Eye (tissue), 1 donor: Measurements from ENCODE around the gene SHISA7.
"Not testable (repeated sequence)": the region's sequence is repeated elsewhere in the genome, so short reads cannot be mapped to it uniquely, and the experiment has no call there.

Experiments used
- DNase-seq: peaks from one replicate; pipeline ENCODE4 v3.0.0-alpha.2; 2015

SHISA7 gene

DNA sequence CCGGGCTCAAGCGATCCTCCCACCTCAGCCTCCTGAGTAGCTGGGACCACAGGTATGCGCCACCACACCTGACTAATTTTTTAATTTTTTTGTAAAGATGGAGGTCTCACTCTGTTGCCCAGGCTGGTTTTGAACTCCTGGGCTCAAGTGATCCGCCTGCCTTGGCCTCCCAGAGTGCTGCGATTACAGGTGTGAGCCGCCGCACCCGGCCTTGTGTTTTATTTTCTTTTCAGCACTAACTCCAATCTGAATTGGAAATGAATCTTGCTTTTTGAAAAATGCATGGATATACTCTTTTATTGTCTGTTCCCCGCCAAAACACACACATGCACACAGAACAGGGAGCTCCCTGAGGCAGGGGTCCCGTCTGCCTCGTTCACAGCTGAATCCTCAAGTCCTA, 19.6 kb upstream of the SHISA7 start:
- DNase-seq: no peak

DNA sequence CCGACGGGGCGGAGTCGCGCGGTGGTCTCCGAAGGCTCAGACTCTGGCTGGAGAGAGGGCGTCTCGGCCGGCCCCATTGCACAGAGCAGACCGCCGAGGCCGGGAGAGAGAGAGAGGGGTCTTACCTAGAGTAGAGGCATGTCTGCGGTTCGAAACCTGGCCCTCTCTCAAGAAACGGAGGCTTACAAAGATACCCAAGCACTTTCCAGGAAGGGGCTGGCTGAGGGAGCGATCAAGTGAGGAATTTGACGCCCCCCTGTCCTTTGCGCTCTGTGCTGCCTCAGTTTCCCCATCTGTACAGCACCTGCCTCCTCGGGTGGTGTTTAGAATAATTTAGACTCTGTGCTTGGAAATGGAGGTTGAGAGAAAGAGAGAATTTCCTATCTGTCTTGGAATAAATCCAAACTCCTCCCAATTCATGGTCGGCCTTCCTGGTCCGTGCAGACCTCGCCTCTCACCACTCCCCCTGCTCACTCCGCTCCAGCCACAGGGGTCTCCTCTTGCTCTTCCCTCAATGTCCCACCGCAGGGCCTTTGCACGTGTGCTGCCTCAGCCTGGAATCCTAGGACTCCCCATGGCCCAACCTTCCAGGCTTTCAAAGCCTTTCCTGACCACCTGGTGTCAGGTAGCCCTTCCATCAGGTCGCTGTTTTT, 19.0 kb upstream of the SHISA7 start:
- DNase-seq: no peak

- peak; percentile 100 for DNase-seq
Observed at GRCh38 chr19:55461259-55461973, 18.3 kb upstream of the SHISA7 start, which contains the start of gene ISOC2. Gene ISOC2, minus strand, starts transcription at chr19:55461642. Its CDS starts 5,156 bp downstream, at chr19:55456486.

DNA sequence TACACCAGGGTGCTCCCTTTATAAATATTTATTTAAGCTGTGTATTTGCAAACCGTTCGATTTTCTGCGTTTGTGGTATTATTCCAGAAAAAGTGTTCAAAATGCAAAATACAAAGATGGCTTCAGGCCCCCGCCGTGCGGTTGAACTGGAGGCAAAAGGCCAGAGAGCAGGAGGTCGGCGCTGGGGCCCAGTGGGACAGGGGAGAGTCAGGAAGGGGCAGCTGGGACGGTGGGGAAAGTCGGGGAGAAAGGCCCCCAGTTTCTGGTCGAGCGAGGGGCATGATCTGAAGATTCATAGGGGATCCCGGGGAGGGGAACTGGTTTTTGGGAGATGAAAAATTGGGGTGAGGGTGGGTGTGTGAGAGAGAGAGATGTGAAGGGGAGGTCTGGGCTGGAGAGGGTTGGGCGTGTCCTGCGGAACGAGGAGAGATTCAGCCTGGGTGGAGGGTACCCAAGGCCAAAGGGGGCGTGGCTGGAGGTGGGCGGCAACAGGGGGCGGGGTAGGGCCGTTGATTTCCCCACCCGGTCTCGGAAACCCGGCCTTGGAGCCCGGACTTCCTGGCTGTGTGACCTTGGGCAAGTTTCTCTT, 17.7 kb upstream of the SHISA7 start:
- peak; percentile 74 for DNase-seq

DNA sequence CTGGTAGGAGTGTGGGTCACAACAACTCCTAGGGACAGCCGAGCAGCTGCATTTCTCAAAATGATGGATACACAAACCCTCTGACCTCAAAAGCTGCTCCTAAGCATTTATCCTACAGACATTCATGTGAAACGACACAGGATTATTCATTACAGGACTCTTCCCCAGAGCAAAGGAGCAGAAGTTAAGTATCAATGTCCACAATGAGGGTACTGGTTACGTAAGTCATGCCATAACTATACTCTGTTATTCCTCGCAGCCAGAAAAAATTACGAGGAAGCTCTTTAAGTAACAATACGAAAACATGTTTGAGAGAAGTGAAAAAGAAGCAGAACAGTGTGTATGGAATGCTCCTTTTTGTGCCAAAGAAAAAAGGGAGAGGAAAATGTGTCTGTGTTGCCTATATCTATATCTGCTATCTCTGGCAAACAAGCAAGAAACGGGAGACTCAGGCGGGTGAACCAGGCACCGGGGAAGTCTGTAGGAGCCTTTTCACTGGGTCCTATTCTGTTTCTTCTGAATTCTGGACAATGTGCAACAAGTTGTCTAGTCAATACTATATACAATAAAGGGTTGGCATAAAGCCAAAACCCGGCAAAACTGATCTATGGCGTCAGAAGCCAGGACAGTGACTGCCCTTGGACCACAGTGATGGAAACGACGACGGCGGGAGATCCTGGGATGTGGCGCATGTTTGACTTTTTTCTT, 17.0 kb upstream of the SHISA7 start:
- no peak for DNase-seq

GRCh38 chr19:55459551-55459949, 16.4 kb upstream of the SHISA7 start:
- DNase-seq: no peak

DNA sequence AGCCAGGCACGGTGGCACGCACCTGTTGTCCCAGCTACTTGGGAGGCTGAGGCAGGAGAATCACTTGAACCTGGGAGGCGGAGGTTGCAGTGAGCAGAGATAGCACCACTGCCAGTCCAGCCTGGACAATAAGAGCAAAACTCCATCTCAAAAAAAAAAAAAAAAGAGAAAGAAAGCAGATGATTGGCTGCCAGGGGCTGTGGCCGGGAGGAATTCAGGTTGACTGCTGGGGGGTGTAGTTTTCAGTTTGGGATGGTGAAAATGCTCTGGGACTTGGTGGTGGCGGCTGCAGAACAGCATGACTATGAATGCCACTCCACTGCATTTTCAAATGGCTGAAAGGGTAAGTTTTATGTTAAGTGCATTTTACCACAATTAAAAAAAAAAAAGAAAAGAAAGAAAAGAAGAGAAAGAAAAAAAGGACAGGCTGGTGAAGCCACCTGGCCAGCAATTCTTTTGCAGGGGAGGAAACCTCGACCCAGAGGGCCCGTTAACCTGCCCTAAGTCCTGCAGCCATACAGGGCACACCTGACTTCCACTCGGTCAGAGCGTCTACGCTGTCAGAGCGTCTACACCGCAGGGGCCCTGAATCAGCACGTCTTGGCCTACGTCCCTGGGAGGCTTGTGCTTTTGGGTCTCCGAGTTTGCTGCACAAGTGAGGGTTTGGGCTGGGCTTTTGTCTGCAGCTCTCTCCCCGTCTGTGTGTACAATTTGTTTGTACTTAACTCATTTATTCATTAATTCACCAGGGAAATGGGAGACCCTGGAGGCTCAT, 14.8 kb upstream of the SHISA7 start:
- no peak for DNase-seq

- no peak for DNase-seq
Observed at GRCh38 chr19:55456347-55456746, 13.2 kb upstream of the SHISA7 start.

GRCh38 chr19:55455576-55456235, 12.6 kb upstream of the SHISA7 start:
- DNase-seq: no peak

GRCh38 chr19:55454787-55455243, 11.7 kb upstream of the SHISA7 start:
- DNase-seq: no peak

- DNase-seq: no peak
Observed at GRCh38 chr19:55453511-55454260, 10.6 kb upstream of the SHISA7 start.

DNA sequence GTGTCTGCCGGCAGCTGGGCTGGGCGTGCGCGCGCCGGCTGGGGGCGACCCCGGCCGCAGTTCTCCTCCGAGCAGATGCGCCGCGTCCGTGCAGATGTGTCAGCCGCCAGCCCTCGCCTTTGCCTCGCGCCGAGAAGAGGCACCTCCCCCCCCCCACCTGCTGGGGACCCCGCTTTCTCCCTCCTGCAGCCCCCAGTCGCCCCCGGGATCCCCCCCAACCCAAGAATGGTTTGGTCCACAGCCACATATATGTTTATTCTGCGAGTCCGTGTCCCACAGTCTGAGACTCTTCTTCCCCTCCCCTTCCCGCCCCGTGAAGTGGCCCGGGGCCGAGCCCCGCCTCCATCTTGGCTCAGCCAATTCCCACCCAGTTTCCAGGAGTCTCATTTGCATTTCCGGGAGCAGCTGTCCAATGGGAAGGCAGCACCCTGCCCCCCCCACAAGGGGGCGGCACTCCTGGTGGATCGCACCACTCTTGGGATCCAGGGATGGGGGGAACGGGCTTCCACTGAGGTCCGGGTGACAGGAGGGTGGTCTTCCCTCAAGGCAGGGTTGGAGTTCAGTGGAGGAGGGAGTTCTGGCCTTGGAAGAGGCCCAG, 9.7 kb upstream of the SHISA7 start:
- peak; percentile 97 for DNase-seq

DNA sequence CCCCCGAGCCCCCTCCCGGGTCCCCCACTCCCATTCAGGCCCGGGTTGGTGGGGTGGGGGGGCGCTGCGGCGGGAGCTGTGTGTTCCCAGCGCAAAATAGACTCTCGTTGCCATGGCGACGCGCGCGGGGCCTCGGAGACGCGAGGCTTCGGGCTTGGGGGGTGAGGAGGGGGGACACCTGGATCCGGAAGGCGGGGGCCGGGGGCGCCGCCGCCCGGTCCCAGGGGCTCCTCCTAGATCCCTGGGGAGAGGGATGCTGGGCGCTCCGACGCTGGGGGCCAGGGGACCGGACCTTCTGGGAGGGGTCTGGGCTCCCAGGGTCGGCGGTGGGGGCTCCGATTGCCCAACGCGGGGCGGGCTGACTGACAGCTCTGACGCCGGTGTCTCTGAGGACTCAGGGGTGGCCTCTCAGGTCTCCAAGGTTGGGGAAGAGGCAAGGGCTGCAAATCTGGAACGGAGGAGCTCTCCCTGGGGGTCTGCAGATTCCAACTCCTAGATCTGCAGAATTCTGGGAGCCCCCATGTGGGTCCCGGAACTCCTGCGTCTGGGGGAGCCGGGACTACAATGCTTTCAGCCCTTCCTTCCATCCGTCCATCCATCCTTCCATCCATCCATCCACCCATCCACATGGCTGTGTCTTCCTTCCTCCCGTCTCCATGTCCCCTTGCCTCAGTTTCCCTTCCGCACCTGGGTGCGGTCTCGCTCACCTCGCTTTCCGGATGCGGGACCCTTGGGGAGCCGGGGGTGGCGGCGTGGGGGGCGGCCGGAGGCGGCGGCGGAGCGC, 9.1 kb upstream of the SHISA7 start:
- DNase-seq: peak; percentile 73

- DNase-seq: no peak
Observed at GRCh38 chr19:55451163-55451964, 8.3 kb upstream of the SHISA7 start.

GRCh38 chr19:55449469-55449868, 6.4 kb upstream of the SHISA7 start:
- DNase-seq: no peak

GRCh38 chr19:55448175-55448490, 5.0 kb upstream of the SHISA7 start:
- DNase-seq: not testable (repeated sequence)

GRCh38 chr19:55447421-55448174, 4.5 kb upstream of the SHISA7 start:
- DNase-seq: no peak

DNA sequence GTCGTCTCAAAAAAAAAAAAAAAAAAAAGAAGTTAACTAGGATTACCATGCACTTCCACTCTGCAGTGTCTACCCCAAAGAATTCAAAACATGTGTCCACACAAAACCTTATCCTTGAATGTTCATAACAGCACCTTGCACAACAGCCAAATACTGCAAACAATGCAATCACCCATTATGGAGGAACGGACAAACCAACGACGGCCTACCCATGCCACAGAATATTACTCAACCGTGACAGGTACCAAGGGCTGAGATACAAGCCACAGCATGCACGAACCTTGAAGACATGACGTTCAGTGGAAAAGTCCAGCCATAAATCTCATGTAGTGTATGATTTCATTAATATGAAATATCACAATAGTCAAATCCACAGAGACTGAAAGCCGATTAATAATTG, 3.0 kb upstream of the SHISA7 start:
- DNase-seq: no peak

- DNase-seq: no peak
Observed at GRCh38 chr19:55444646-55445045, 1.5 kb upstream of the SHISA7 start.
